PFSK-1 (cell line): Measurements from ENCODE around the gene ERC2.

ENCODE experiments used
- FOXP2 ChIP-seq: optimal IDR thresholded peaks from 2 replicates; pipeline ENCODE3; 2011; ENCODE audit warnings: borderline replicate concordance, control low read depth, inconsistent platforms; ENCODE audit not compliant: insufficient read depth; ENCODE audit errors: extremely low read length, extremely low read depth
- POLR2AphosphoS5 ChIP-seq: IDR thresholded peaks from 2 replicates; pipeline ENCODE4 v1.6.1; 2012; ENCODE audit warnings: low read depth, mild to moderate bottlenecking, control low read depth, low read length, moderate library complexity
- SIN3A ChIP-seq: IDR thresholded peaks from 2 replicates; pipeline ENCODE4 v1.6.1; 2012; ENCODE audit warnings: mild to moderate bottlenecking, low read length, moderate library complexity, borderline replicate concordance; ENCODE audit not compliant: insufficient read depth
- TAF1 ChIP-seq: IDR thresholded peaks from 2 replicates; pipeline ENCODE4 v1.6.1; 2012; ENCODE audit warnings: low read length, control low read depth, borderline replicate concordance; ENCODE audit not compliant: insufficient read depth
- TF ChIP-seq, protein P1 (sequence below), 2 experiments: IDR thresholded peaks; 2 replicates each; pipeline versions ENCODE4 v1.6.1 to v1.8.0; 2011 to 2012; ENCODE audit warnings: low read depth in 2 of 2, low read length in 2 of 2, control low read depth in 1 of 2, inconsistent platforms in 1 of 2, mild to moderate bottlenecking in 1 of 2, moderate library complexity in 1 of 2; ENCODE audit not compliant: insufficient read depth in 1 of 2

The ERC2 gene

DNA sequence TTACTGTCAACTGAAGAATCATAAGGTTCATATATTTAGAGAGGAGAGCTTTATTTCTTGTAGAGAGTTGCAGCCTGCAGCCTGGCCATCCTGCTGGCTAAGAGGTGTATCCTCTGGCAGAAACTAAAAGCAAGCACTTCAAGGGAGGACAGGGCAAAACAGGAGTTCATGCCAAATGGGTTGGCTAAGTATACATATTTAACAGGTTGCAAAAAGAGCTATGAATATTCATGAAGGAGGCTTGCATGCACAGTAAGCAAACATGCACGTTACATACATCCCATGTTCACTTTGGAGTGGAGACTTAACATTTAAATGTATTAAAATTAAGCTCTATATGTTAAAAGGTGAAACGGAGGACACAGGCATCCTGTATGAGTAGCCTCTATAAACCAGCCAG, 354.4 kb downstream of the ERC2 start:
- TF ChIP-seq, protein P1, sequence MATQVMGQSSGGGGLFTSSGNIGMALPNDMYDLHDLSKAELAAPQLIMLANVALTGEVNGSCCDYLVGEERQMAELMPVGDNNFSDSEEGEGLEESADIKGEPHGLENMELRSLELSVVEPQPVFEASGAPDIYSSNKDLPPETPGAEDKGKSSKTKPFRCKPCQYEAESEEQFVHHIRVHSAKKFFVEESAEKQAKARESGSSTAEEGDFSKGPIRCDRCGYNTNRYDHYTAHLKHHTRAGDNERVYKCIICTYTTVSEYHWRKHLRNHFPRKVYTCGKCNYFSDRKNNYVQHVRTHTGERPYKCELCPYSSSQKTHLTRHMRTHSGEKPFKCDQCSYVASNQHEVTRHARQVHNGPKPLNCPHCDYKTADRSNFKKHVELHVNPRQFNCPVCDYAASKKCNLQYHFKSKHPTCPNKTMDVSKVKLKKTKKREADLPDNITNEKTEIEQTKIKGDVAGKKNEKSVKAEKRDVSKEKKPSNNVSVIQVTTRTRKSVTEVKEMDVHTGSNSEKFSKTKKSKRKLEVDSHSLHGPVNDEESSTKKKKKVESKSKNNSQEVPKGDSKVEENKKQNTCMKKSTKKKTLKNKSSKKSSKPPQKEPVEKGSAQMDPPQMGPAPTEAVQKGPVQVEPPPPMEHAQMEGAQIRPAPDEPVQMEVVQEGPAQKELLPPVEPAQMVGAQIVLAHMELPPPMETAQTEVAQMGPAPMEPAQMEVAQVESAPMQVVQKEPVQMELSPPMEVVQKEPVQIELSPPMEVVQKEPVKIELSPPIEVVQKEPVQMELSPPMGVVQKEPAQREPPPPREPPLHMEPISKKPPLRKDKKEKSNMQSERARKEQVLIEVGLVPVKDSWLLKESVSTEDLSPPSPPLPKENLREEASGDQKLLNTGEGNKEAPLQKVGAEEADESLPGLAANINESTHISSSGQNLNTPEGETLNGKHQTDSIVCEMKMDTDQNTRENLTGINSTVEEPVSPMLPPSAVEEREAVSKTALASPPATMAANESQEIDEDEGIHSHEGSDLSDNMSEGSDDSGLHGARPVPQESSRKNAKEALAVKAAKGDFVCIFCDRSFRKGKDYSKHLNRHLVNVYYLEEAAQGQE (IDR thresholded peaks at IDR 0.05; ENCODE audit: insufficient read depth in 1 of 2, low read depth in 2 of 2, low read length in 2 of 2), result no peak
- TF ChIP-seq SIN3A, result no peak
- TF ChIP-seq FOXP2, result no peak
- no peak for TF ChIP-seq TAF1
- no peak for TF ChIP-seq POLR2AphosphoS5

DNA sequence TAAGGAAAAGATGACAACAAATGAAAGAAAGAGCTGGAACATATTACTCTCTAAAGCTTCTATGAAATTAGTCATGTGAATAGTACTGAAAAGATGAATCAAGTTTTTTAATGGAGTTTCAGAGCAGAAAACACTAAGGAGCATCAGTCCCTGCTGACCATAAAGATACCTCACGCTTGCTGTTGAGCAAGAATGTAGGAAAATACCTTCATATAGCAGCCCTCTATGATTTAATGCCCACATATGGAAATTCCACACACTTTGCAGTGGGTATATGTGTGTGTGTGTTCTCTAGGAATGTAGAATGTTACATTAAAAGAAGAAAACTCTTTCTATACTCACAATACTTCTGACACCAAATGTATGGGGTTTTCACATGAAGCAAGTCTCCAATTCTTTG, 355.0 kb downstream of the ERC2 start:
- TF ChIP-seq, protein P1 (IDR thresholded peaks at IDR 0.05; ENCODE audit: insufficient read depth in 1 of 2, low read depth in 2 of 2, low read length in 2 of 2), result no peak
- TF ChIP-seq FOXP2 (no peak), POLR2AphosphoS5 (no peak), TAF1 (no peak), SIN3A (no peak)

DNA sequence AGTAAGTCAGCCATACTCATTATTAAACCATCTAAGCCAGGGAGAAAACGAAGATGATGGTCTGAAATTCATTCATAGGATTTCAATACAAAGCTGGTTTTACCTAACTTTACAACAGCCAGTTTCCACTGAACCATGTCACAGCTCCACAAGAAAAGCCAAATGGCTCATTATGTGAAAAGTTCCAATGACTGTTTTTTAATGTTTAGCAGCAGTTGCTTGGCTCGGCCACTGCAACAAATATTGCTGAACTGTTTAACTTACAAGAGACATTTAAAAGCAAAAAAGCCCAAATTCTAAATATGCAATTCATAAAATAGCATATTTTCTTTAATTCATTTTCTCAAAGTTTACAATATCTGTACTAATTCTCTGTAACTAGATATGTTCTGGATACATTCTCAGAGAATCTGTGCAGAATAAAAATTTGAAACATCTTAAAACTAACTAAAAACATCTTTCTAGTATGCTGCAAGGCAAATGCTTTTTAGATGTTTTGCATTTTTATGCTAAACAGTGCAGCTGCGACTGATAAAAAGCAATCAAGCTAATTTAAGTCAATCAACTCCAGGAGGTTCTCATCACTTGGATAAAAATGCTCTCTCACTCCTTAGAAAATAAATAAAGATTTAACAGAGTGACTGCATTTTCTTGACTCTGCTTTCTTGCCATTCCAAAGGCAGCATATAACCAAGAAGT, 356.5 kb downstream of the ERC2 start:
- TF ChIP-seq, protein P1 (IDR thresholded peaks at IDR 0.05; ENCODE audit: insufficient read depth in 1 of 2, low read depth in 2 of 2, low read length in 2 of 2), result no peak
- no peak for TF ChIP-seq POLR2AphosphoS5
- no peak for TF ChIP-seq FOXP2
- TF ChIP-seq TAF1, result no peak
- no peak for TF ChIP-seq SIN3A

DNA sequence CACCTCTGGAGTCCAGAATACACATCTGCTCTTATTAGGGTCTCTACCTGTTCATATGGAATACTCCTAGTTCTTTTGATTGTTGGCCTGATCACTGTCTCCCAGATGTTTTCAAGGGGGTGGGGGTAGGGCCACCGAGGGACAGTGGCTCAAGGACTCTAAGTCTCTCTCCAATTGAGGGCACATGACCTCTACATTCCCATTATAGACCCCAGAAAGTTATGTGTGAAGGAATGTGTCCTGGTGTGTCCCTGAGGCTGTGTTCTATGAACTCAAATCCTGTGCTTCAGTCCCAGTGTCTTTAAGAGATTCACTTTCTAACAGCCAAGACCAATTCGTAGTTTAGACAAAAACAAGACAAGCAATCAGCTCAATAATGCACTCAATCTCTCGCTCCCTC, 357.4 kb downstream of the ERC2 start:
- TF ChIP-seq, protein P1 (IDR thresholded peaks at IDR 0.05; ENCODE audit: insufficient read depth in 1 of 2, low read depth in 2 of 2, low read length in 2 of 2), result no peak
- no peak for TF ChIP-seq FOXP2

DNA sequence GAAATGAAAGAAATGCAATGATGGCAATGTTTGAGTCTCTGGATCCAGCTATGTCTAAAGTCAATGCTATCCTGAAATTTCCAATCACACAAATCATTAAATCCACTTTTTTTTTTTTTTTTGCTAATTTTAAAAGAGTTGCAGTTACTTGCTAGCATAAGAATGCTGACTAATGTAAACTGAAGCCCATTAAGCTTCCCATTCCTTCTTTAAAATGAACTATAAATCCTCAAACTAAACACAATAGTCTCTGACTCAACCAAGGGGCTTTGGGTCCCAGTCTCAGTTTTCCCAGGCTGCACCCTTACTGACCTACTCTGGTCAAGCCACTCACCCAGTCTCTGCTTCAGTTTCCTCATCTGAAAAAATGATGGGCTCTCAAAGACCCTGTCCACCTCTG, 361.1 kb downstream of the ERC2 start:
- no peak for TF ChIP-seq POLR2AphosphoS5
- TF ChIP-seq, protein P1 (IDR thresholded peaks at IDR 0.05; ENCODE audit: insufficient read depth in 1 of 2, low read depth in 2 of 2, low read length in 2 of 2), result no peak
- no peak for TF ChIP-seq TAF1
- no peak for TF ChIP-seq FOXP2
- TF ChIP-seq SIN3A, result no peak
